Chondrocyte (in vitro differentiated cells): ENCODE results near the gene C1QTNF8. TPM values are rescaled to one million over a fixed set of nuclear protein-coding genes. Genes with fewer than 3 reads are reported as not detected.

ENCODE experiments used
- DNase-seq: peaks from one replicate; pipeline ENCODE4 v3.0.0; 2021; ENCODE audit warnings: mixed read lengths, low spot score
- H3K27ac Mint-ChIP-seq: one replicate; pipeline ENCODE4 v1.8.0; 2021; ENCODE audit warnings: mild to moderate bottlenecking, moderate library complexity, mixed read lengths; ENCODE audit not compliant: unreplicated experiment
- H3K27me3 Mint-ChIP-seq: 2 replicates; pipeline ENCODE4 v1.8.0; 2021; ENCODE audit warnings: low read depth, mixed read lengths
- H3K36me3 Mint-ChIP-seq: 2 replicates; pipeline ENCODE4 v1.8.0; 2021; ENCODE audit warnings: low read depth, mixed read lengths
- H3K4me1 Mint-ChIP-seq: 2 replicates; pipeline ENCODE4 v1.8.0; 2021; ENCODE audit warnings: low read depth, mild to moderate bottlenecking, mixed read lengths
- H3K4me3 Mint-ChIP-seq: one replicate; pipeline ENCODE4 v1.8.0; 2021; ENCODE audit warnings: mild to moderate bottlenecking, moderate library complexity, mixed read lengths; ENCODE audit not compliant: unreplicated experiment
- H3K9me3 Mint-ChIP-seq: 2 replicates; pipeline ENCODE4 v1.8.0; 2021; ENCODE audit warnings: low read depth, mixed read lengths
- total RNA-seq: library from RNA; stranded (reverse); gene quantifications from 3 replicates; pipeline ENCODE4 v1.2.1, GENCODE V29; 2021
- TF ChIP-seq, protein P1 (sequence below): fragments of 200-600 bp; sonication (generic); IDR thresholded peaks from 2 replicates; pipeline ENCODE4 v1.5.0; 2021; ENCODE audit warnings: antibody characterized with exemption, mild to moderate bottlenecking, moderate library complexity

The C1QTNF8 gene
- total RNA-seq, 1 donor from 2014 or later, result not detected

DNA sequence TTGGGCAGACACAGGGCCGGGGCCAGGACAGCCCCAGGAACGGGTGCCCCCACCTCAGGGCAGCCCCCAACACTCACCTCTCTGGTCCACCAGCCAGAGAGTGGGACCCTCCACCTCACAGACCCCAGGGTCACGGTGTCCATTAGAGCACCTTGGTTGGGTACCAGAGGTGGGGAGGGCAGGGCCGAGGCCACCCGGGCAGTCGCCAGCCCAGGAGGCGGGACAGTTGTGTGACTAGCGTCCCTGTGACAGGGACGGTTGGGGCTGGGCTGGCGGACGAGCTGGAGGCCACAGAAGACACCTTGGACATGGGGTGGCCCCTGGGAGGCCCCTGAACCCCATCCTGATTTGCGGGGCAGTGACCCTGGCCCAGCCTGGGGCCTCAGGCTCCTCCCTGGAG lies 11.7 kb upstream of the C1QTNF8 start:
- Mint-ChIP-seq H3K36me3 (peaks cover 2% of the 10 kb centered on the region), H3K9me3 (no peaks in the 10 kb centered on the region), H3K27ac (no peak overlapping the region), H3K27me3 (peaks cover 14% of the 10 kb centered on the region), H3K4me3 (no peak overlapping the region), H3K4me1 (no peaks in the 10 kb centered on the region)
- no peak for DNase-seq
- TF ChIP-seq, protein P1, sequence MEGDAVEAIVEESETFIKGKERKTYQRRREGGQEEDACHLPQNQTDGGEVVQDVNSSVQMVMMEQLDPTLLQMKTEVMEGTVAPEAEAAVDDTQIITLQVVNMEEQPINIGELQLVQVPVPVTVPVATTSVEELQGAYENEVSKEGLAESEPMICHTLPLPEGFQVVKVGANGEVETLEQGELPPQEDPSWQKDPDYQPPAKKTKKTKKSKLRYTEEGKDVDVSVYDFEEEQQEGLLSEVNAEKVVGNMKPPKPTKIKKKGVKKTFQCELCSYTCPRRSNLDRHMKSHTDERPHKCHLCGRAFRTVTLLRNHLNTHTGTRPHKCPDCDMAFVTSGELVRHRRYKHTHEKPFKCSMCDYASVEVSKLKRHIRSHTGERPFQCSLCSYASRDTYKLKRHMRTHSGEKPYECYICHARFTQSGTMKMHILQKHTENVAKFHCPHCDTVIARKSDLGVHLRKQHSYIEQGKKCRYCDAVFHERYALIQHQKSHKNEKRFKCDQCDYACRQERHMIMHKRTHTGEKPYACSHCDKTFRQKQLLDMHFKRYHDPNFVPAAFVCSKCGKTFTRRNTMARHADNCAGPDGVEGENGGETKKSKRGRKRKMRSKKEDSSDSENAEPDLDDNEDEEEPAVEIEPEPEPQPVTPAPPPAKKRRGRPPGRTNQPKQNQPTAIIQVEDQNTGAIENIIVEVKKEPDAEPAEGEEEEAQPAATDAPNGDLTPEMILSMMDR, result no peak

DNA sequence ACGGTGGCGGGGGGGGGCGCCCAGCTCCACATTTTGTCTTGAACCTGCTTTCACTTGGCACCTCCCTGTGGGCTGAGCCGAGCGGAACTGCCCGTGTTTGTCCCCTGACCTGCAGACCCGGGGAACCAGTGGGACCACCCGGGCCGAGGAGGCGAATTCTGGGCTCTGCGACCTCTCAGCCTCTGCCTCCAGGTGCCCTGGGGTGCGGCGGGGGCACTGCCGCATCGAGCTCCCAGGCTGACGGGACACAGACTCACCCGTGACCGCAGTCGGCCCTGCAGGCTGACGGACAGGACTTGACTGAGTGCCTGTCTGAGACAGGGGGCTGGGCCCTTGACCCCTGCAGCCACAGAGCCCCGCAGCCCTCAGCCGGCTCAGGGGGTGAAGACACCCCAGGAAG lies 11.1 kb upstream of the C1QTNF8 start:
- TF ChIP-seq, protein P1, result no peak
- Mint-ChIP-seq H3K27ac (no peak overlapping the region), H3K4me3 (no peak overlapping the region), H3K9me3 (no peaks in the 10 kb centered on the region), H3K27me3 (peaks cover 12% of the 10 kb centered on the region), H3K36me3 (peaks cover 2% of the 10 kb centered on the region), H3K4me1 (no peaks in the 10 kb centered on the region)
- no peak for DNase-seq

DNA sequence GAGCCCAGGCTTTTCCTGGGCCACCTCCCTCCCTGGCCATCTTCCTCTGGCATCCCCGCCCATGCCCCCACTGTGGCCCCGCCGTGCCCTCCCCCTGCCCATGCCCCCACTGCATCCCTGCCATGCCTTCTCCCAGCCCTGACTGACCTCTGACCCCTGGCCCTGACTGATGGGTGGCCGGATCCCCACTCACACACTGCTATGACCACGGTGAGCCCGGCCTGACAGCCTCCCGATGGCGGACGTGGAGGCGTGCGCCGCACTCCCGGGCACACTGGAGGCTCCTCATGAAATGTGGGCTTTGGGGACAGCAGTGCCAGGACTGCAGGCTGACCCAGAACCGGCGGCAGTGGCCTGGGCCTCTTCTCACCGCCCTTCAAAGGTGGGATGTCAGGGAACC lies 10.6 kb upstream of the C1QTNF8 start:
- no peak overlapping the region for H3K4me3 Mint-ChIP-seq
- no peaks in the 10 kb centered on the region for H3K9me3 Mint-ChIP-seq
- TF ChIP-seq, protein P1, result no peak
- peaks cover 11% of the 10 kb centered on the region for H3K27me3 Mint-ChIP-seq
- H3K4me1 Mint-ChIP-seq, result no peaks in the 10 kb centered on the region
- H3K36me3 Mint-ChIP-seq, result peaks cover 2% of the 10 kb centered on the region
- DNase-seq, result no peak
- no peak overlapping the region for H3K27ac Mint-ChIP-seq

DNA sequence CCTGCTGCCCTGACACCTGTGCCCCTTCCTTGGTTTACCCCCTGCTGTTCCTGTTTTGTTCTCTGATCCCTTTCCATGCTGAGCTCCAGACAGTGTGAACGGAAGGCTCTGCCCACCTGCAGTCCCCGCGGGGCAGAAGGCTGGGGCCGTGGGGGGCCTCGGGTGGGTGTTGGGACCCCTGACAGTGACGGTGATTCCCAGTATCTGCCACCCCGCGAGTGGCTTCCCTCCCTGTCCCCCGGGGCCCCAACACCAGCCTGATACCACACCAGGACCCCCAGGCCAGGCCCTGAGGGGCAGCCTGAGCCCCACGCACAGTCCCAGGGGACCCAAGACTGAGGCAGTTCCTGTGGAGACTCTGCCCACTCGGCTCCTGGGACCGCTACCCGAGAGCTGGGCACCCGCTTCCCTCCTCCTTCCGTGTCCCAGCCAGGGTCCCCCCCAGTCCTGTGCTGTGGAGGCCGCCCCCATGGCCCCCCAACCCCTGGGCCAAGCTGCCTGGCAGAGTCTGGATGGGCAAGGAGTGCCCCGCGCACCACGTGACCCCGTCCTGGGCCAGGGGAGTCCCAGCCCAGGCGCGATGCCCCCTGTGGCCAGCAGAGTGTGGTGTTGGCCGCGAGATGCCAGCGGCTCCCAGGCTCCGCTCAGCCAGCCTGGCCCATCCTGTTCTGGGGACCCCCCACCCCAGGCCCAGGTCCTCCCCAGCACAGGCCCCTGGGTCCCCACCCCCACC lies 10.0 kb upstream of the C1QTNF8 start:
- DNase-seq, result no peak
- TF ChIP-seq, protein P1, result peak; percentile 97
- H3K36me3 Mint-ChIP-seq, result peaks cover 2% of the 10 kb centered on the region
- H3K9me3 Mint-ChIP-seq, result no peaks in the 10 kb centered on the region
- peaks cover 7% of the 10 kb centered on the region for H3K27me3 Mint-ChIP-seq
- no peaks in the 10 kb centered on the region for H3K4me1 Mint-ChIP-seq
- no peak overlapping the region for H3K27ac Mint-ChIP-seq
- no peak overlapping the region for H3K4me3 Mint-ChIP-seq

DNA sequence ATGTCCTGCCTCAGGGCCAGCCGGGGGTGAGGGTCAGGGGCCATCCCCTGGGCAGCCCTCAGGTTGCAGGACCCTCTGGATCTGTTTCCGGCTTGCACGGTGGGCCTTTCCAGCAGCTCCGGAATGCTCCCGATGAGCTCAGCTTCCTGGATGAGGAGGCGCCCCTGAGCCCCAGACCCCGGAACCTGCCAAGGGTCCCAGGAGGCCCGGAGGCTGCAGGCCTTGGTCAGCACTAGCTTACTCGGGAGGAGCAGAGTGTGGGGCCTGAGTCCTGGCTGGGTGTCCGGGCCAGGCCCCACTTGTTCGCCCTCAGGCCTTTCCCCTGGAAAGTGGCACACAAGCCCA lies 7.6 kb upstream of the C1QTNF8 start:
- H3K36me3 Mint-ChIP-seq, result no peaks in the 10 kb centered on the region
- no peak overlapping the region for H3K27ac Mint-ChIP-seq
- TF ChIP-seq, protein P1, result no peak
- no peak for DNase-seq
- H3K4me3 Mint-ChIP-seq, result no peak overlapping the region
- H3K4me1 Mint-ChIP-seq, result no peaks in the 10 kb centered on the region
- no peaks in the 10 kb centered on the region for H3K9me3 Mint-ChIP-seq
- H3K27me3 Mint-ChIP-seq, result peaks cover 2% of the 10 kb centered on the region
